OCI-LY7 (cell line): Measurements from ENCODE around the gene FKBP14.
"Not testable (repeated sequence)": the region's sequence is repeated elsewhere in the genome, so short reads cannot be mapped to it uniquely, and the experiment has no call there.

ENCODE experiments used
- EZH2phosphoT487 ChIP-seq: fragments of 200-600 bp; sonication (generic); IDR thresholded peaks from 2 replicates; pipeline ENCODE4 v1.6.1; 2018; ENCODE audit warnings: low read depth, borderline replicate concordance, mild to moderate bottlenecking, mixed run types, antibody characterized with exemption, low read length, moderate library complexity, mixed read lengths
- TF ChIP-seq, protein P1 (sequence below): fragments of 200-600 bp; sonication (generic); conservative IDR thresholded peaks from 2 replicates; pipeline ENCODE4 v1.5.1; 2014; ENCODE audit warnings: mild to moderate bottlenecking, antibody characterized with exemption, low read length, moderate library complexity, mixed read lengths

DNA sequence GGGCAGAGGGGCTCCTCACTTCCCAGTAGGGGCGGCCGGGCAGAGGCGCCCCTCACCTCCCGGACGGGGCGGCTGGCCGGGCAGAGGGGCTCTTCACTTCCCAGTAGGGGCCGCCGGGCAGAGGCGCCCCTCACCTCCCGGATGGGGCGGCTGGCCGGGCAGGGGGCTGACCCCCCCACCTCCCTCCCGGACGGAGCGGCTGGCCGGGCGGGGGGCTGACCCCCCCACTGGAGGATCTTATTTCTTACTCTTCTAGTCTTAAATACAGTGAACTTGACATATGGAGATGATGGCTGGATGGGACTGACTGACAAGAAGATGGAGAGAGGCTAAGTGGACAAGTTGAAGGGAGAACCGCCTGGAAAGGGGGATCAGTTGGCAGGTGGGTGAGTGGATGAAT, 64.9 kb downstream of the FKBP14 start:
- TF ChIP-seq, protein P1, sequence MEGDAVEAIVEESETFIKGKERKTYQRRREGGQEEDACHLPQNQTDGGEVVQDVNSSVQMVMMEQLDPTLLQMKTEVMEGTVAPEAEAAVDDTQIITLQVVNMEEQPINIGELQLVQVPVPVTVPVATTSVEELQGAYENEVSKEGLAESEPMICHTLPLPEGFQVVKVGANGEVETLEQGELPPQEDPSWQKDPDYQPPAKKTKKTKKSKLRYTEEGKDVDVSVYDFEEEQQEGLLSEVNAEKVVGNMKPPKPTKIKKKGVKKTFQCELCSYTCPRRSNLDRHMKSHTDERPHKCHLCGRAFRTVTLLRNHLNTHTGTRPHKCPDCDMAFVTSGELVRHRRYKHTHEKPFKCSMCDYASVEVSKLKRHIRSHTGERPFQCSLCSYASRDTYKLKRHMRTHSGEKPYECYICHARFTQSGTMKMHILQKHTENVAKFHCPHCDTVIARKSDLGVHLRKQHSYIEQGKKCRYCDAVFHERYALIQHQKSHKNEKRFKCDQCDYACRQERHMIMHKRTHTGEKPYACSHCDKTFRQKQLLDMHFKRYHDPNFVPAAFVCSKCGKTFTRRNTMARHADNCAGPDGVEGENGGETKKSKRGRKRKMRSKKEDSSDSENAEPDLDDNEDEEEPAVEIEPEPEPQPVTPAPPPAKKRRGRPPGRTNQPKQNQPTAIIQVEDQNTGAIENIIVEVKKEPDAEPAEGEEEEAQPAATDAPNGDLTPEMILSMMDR: not testable (repeated sequence)
- TF ChIP-seq EZH2phosphoT487: not testable (repeated sequence)
